Measurements from ENCODE around the gene KLHL7.

DNA sequence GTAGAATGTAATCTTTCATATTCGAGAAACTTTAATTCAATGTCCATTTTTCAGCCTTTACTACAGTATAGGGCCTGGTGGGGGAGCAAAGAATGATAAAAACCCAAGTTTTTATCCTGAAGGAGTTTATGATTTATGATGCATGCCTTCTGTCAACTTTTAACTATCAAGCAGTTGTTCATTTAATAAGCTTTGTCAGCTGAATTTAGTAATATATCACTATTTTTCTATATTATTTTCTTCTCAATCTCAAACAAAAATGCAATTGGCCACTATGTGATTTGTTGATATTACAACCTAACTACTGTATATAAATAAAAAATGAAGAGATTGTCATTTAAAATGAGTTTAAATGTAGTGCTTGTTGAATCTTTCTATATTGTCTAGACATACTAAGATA, 78.7 kb downstream of the KLHL7 start:
- TF ChIP-seq CTCF (IDR thresholded peaks at IDR 0.05) (no peak), POLR2A (IDR thresholded peaks at IDR 0.05) (no peak), POLR2AphosphoS5 (IDR thresholded peaks at IDR 0.05) (no peak)
